ENCODE results near the gene MRPS15.
A peak's percentile ranks its signal among the peaks of the same experiment; 100 is the strongest.

The MRPS15 gene

GRCh38 chr1:36421649-36422048, 42.5 kb downstream of the MRPS15 start:
- Histone ChIP-seq H3K36me3 (ENCODE audit: control insufficient read depth in 2 of 2, insufficient read depth in 1 of 2, low read length in 2 of 2) (peaks cover 0 to 42% of the 10 kb centered on the region in 2 experiments; a peak in 1 of 3 replicates), H3K27ac (ENCODE audit: extremely low read depth, low read depth, low read length) (no peak overlapping the region), H3K4me1 (ENCODE audit: control insufficient read depth, insufficient read depth, low read length) (no peaks in the 10 kb centered on the region), H3K4me3 (ENCODE audit: low read depth, low read length) (no peak overlapping the region), H3K9me3 (ENCODE audit: control insufficient read depth, insufficient read depth, low read depth, low read length) (no peaks in the 10 kb centered on the region)
- no peak for TF ChIP-seq ZNF274 (IDR thresholded peaks at IDR 0.05; ENCODE audit: low read length)
- no peak for TF ChIP-seq ZNF274 (tag by site-specific recombination; IDR thresholded peaks at IDR 0.05; ENCODE audit: borderline replicate concordance)
- TF ChIP-seq ZNF174 (tag by site-specific recombination; IDR thresholded peaks at IDR 0.05) = no peak
- TF ChIP-seq ZBTB48 (tag by site-specific recombination; IDR thresholded peaks at IDR 0.05) = no peak
- no peak for TF ChIP-seq ELK4 (IDR thresholded peaks at IDR 0.05; ENCODE audit: borderline replicate concordance, low read depth, low read length)
- no peak for TF ChIP-seq ZNF670 (tag by site-specific recombination; IDR thresholded peaks at IDR 0.05; ENCODE audit: low read depth)
- TF ChIP-seq ZNF76 (tag by site-specific recombination; IDR thresholded peaks at IDR 0.05; ENCODE audit: borderline replicate concordance, low read depth) = no peak
- TF ChIP-seq ZNF2 (tag by site-specific recombination; IDR thresholded peaks at IDR 0.05) = no peak
- no peak for TF ChIP-seq ZNF747 (tag by site-specific recombination; IDR thresholded peaks at IDR 0.05)
- no peak for TF ChIP-seq ZNF48 (tag by site-specific recombination; IDR thresholded peaks at IDR 0.05)
- TF ChIP-seq ZNF140 (tag by site-specific recombination; IDR thresholded peaks at IDR 0.05) = no peak
- TF ChIP-seq ZNF302 (tag by site-specific recombination; IDR thresholded peaks at IDR 0.05; ENCODE audit: low read depth) = no peak
- no peak for TF ChIP-seq SP3 (tag by site-specific recombination; IDR thresholded peaks at IDR 0.05)
- POLR2A ChIA-PET = interaction anchor here (1.2 kb wide), 1 partner anchor 272 kb away, joined by 3 read pairs; the partner anchor contains the start of gene TRAPPC3
- CTCF ChIA-PET = interaction anchor here (0.5 to 1.5 kb wide), 13 partner anchors 24 to 619 kb away, joined by 3 to 18 read pairs (median 3); no protein-coding TSS in a partner anchor

GRCh38 chr1:36420836-36421317, 43.3 kb downstream of the MRPS15 start:
- CTCF ChIA-PET = interaction anchor here (0.5 to 1.6 kb wide), 14 partner anchors 8 to 680 kb away, joined by 3 to 18 read pairs (median 4); no protein-coding TSS in a partner anchor
- Histone ChIP-seq H3K4me1 (ENCODE audit: control insufficient read depth, insufficient read depth, low read length) (no peaks in the 10 kb centered on the region), H3K9me3 (ENCODE audit: control insufficient read depth, insufficient read depth, low read depth, low read length) (no peaks in the 10 kb centered on the region), H3K27ac (ENCODE audit: extremely low read depth, low read depth, low read length) (no peak overlapping the region), H3K4me3 (ENCODE audit: low read depth, low read length) (no peak overlapping the region), H3K36me3 (ENCODE audit: control insufficient read depth in 2 of 2, insufficient read depth in 1 of 2, low read length in 2 of 2) (peaks cover 0 to 42% of the 10 kb centered on the region in 2 experiments; a peak in 1 of 3 replicates)
- POLR2A ChIA-PET = interaction anchor here (1.2 kb wide), 1 partner anchor 272 kb away, joined by 3 read pairs; the partner anchor contains the start of gene TRAPPC3
- TF ChIP-seq ZNF426 (tag by site-specific recombination; IDR thresholded peaks at IDR 0.05) = no peak
- no peak for TF ChIP-seq ZNF692 (tag by site-specific recombination; IDR thresholded peaks at IDR 0.05)
- no peak for TF ChIP-seq ZNF114 (tag by site-specific recombination; IDR thresholded peaks at IDR 0.05)
- TF ChIP-seq ZNF2 (tag by site-specific recombination; IDR thresholded peaks at IDR 0.05) = peak; percentile 60; the same call in 1 of the 2 replicates
- no peak for TF ChIP-seq ZNF23 (tag by site-specific recombination; IDR thresholded peaks at IDR 0.05; ENCODE audit: borderline replicate concordance)
- peak; percentile 95 for TF ChIP-seq ZNF654 (tag by site-specific recombination; IDR thresholded peaks at IDR 0.05; ENCODE audit: low read depth)
- TF ChIP-seq GLI4 (tag by site-specific recombination; IDR thresholded peaks at IDR 0.05) = no peak
- peak; percentile 22; the same call in 1 of the 2 replicates for TF ChIP-seq ZNF843 (tag by site-specific recombination; IDR thresholded peaks at IDR 0.05)
- TF ChIP-seq BCL6B (tag by site-specific recombination; IDR thresholded peaks at IDR 0.05) = no peak
- TF ChIP-seq ZNF19 (tag by site-specific recombination; IDR thresholded peaks at IDR 0.05; ENCODE audit: low read depth) = no peak
- no peak for TF ChIP-seq ZNF701 (tag by site-specific recombination; IDR thresholded peaks at IDR 0.05)
- no peak for TF ChIP-seq FEZF1 (tag by site-specific recombination; IDR thresholded peaks at IDR 0.05)
- no peak for TF ChIP-seq ZNF121 (tag by site-specific recombination; IDR thresholded peaks at IDR 0.05)
- no peak for TF ChIP-seq ZNF639 (tag by site-specific recombination; IDR thresholded peaks at IDR 0.05)
- no peak for TF ChIP-seq EGR2 (tag by site-specific recombination; IDR thresholded peaks at IDR 0.05; ENCODE audit: low read depth)
- TF ChIP-seq ZFP41 (tag by site-specific recombination; IDR thresholded peaks at IDR 0.05; ENCODE audit: borderline replicate concordance) = no peak
- no peak for TF ChIP-seq ZEB2 (tag by site-specific recombination; IDR thresholded peaks at IDR 0.05)
- peak; percentile 31; the same call in 1 of the 2 replicates for TF ChIP-seq SP7 (tag by site-specific recombination; IDR thresholded peaks at IDR 0.05)
- TF ChIP-seq ZNF391 (tag by site-specific recombination; IDR thresholded peaks at IDR 0.05; ENCODE audit: borderline replicate concordance, low read depth) = peak; percentile 49; the same call in 1 of the 2 replicates
- no peak for TF ChIP-seq ZNF37A (tag by site-specific recombination; IDR thresholded peaks at IDR 0.05)
